G401.6 (cell line): Measurements from ENCODE around the gene CD80.

Source experiments
- FAIRE-seq: peaks from 2 replicates; lab custom pipeline; 2012; peaks lifted over from hg19 to GRCh38; lab: Jason Lieb, UNC

CD80 gene

GRCh38 chr3:119494597-119494996 is 64.8 kb downstream of the CD80 start:
- no peak for FAIRE-seq

- FAIRE-seq, result no peak
Measured at GRCh38 chr3:119492810-119493209, 66.6 kb downstream of the CD80 start.

- FAIRE-seq, result no peak
Measured at GRCh38 chr3:119492128-119492527, 67.3 kb downstream of the CD80 start.

- no peak for FAIRE-seq
Measured at GRCh38 chr3:119490153-119490552, 69.3 kb downstream of the CD80 start.

- no peak for FAIRE-seq
Measured at GRCh38 chr3:119485563-119485962, 73.9 kb downstream of the CD80 start.

- FAIRE-seq, result no peak
Measured at GRCh38 chr3:119483101-119483500, 76.3 kb downstream of the CD80 start.

GRCh38 chr3:119481079-119481478 is 78.3 kb downstream of the CD80 start:
- FAIRE-seq, result no peak
